Activated naive CD4-positive, alpha-beta T cell treated with anti-CD3 and anti-CD28 coated beads, Interleukin-2, amount 50 U/mL, for 16 hours (primary cell): ENCODE data around the gene OPALIN.
"Not testable (repeated sequence)": the region's sequence is repeated elsewhere in the genome, so short reads cannot be mapped to it uniquely, and the experiment has no call there.

Source experiments
- DNase-seq: peaks from one replicate; pipeline ENCODE4 v3.0.0-alpha.2; 2020

Gene OPALIN

DNA sequence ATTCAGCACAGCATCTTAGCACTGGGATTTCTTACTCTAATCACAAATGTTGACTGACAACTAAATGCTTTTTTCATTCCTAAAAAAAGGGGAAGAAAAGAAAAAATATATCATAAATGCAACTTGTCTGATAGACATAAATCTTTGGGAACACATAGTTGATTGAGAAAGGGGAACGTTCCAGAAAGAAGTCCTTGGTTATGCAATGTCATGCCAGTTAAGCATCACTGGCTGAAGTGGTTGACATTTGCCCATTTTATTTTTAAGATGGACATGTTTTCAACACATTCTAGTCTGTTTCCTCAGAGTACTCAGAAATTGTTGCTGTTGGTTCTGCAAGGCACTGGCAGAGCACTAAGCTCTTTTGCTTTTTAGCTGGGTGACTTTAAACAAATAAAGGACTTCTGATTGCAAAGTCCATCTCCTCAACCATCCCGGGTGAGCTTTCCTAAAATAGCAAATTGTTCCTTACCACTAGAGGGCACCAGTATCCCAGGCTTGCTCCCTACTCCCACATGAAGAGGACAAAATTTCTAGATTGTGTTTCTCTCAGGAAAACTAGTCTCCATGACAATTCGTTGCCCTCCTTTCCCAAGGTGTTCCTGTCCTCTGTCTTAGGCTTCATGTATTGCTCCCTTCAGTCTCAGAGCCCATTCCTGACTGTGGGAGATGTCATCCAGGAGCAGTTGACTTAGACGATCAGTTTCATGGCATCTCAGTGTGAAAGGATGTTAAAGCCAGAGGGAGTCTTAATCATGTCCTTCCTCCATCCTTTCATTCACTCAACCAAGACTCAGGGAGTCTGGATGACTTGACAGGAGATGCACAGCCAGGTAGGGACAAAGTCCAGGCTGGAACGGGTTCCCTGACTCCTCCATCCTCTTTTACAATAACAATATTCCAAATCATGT is 23.9 kb downstream of the OPALIN start:
- DNase-seq = no peak

DNA sequence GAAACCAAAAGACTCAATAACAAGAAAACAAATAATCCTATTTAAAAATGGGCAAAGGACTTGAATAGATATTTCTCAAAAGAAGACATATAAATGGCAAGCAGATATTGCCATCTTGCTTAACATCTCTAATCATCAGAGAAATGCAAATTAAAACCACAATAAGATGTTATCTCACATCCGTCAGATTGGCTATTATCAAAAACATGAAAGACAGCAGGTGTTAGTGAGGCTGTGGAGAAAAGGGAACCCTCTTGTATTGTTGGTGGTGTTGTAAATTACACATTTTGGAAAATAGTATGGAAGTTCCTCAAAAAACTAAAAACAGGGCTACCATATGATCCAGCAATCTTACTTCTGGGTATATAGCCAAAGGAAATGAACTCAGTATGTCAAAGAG is 25.7 kb downstream of the OPALIN start:
- no peak for DNase-seq

DNA sequence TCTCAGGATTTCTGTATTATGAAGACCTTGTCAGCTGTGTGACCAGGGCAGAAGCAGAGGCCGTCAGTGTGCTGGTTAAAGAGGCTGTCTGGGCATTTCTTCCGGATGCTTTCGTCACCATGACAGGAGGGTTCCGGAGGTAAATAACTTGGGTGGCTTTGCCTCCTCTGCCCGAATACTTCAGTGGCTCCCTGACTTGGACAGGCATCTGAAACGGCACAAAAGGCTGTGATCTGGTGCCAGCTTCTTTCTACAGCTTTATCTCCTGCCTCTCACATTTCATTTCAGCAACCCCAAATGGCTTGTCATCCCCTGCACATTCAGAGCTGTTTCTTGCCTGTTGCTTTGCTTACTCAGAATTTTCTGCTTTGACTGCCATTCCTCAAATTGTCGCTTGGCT is 31.3 kb downstream of the OPALIN start:
- no peak for DNase-seq

DNA sequence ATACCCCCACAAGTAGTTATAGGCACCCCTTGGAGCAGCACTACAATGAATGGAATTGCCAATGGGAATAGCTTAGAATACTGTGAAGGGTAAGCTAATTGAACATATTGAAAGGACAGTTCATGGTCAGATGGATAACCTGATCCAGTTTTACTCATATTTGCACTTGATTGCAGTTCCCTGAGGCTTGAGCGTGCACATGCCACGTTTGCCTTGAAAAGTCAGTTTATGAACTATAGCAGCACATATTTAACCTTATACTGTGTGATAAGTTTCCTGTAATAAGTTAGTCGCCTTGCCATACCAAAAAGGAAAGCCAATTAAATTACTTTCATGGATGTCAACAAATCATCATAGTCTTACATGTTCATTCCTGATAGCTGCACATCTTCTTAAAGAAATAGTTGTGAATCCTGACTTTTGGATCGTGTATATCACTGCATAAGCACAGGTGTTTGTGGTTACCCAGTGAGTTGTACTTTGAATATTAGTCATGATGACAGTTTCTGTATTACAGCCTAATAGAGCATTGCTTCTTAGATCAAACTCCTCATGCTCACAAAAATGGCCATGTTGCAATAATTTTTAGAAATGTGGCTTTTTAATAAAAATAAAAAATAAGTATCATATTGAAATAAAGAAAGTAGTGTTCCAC is 33.0 kb downstream of the OPALIN start:
- no peak for DNase-seq

DNA sequence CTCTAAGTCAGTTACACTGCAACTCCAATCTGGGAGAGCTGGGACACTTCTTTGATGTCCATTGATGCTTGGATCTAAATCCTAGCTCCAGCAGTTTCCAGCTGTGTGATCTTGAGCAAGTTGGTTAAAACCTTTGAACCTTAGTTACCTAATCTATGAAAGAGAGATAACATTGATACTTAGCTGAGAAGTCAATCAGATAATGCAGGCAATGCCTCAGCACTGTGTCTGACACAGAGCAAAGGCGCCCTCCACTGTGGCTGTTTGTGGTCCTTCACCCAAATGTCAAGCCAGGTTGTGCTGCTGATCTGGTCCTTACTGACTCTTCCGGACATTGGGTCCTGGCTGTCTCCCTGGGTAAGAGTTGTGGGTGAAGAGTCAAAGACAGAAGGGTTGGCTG is 34.4 kb downstream of the OPALIN start:
- no peak for DNase-seq

DNA sequence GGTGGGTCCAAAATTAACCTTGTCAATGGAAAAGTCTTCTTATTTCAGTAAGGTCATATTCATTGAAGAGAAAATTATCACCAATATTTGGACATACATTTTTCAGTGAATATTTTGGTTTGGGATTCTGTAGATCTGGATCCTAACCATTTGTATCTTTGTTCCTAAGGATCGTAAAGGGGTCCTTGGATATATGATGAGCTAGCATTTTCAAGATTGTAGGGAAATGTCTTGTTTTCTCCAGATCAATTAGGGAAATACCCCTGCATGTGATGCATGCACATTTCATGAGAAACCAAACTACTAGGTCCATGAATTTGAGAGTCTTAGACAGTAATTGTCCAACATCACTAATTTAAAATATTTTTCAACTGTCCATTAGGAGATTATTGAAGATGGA is 36.5 kb downstream of the OPALIN start:
- no peak for DNase-seq

DNA sequence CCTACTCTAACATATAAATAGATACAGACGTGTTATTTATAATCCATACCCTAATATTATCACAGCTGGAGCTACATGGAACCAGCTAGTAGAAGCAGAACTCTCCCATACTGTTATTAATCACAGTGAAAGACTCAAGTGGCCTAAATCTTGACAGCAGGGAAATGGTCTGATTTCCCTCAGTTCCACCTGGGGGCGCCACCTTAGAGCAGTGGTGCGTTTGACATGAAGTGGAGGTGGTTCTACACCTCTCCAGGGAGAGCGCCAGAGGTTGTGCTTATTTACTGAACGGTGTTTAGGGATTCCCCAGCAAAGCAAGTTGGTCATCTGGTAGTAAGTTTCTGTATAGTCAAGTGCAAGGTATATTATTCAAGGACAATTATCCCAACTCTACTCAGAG is 37.0 kb downstream of the OPALIN start:
- no peak for DNase-seq

DNA sequence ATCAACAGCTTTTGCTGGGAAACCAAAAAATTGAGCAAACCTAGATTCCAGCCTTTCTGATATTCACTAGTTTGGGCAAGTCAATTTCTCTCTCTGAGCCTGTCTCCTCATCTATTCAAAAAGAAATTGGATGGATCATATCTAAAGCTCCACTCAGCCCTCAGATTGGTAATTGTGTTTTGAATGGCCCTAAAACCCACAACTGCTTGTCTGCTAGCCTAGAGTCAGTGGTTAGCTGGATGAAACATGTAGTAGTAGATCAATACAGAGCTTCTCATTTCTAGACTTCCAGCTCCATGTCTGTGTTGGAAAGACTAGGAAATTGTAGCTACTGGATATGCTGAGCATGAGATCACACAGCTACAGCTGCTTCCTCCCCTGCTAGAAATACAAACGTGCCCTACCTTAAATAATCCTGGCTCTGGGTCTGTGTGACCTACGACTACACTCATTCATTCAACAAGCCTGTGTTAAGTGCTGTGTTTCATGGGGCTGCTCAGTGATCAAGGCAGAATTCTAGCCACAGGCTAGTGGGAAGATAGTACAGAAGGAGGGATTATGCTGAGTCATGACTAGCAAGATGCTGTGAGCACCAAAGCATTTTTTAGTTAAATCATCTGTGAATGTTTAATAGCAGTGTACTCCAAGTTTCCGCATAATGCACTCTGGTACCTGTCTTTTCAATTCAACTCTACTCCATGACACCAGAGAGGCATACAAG is 38.9 kb downstream of the OPALIN start:
- DNase-seq = no peak

DNA sequence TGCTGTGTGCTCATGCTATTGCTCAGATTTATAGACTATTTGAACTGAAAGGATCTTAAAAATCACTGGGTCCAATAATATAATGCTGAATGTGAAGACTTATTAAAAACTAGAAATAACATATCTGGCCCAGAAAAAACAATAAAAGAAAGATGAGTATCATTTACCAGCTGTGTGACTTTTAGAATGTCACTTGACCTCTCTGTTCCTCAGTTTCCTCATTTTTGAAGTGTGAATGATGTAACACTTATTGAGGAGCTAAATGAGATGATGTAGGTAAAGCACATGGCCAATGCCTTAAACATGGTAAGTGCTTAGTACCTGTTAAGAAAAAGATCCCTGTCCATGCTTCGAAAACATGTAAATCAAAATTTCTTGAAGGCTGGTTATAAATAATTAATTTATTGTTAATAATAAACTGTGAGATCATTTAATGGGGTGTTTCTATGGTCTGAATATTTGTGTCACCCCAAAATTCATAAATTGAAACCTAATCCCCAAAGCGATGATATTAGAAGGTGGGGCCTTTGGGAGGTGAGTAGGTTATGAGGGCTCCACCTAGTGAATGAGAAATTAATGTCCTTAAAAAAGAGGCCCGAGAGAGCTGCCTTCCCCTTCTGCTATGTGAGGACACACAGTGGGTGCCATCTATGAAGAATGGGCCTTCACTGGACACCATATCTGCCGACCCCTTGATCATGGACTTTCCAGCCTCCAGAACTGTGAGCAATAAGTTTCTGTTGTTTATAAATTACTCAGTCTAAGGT is 41.6 kb downstream of the OPALIN start:
- DNase-seq = no peak

DNA sequence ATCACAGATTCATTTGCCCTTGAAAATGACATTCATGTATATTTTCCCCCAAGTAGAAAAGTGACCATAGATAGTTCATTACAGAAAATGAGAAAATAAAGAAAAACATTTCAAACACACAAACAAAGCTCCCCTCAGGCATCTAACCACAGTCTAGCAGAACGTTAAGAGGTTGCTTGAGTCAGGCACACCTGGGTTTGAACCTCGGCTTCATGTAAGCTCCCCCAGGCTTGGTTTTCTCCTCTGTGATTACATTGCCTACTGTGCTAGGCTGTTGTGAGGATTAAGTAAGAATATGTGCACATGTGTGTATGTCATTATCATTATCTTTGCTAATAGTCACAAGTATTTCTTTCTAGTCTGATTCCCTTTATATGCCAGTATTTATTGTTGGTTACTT is 45.5 kb downstream of the OPALIN start:
- no peak for DNase-seq

DNA sequence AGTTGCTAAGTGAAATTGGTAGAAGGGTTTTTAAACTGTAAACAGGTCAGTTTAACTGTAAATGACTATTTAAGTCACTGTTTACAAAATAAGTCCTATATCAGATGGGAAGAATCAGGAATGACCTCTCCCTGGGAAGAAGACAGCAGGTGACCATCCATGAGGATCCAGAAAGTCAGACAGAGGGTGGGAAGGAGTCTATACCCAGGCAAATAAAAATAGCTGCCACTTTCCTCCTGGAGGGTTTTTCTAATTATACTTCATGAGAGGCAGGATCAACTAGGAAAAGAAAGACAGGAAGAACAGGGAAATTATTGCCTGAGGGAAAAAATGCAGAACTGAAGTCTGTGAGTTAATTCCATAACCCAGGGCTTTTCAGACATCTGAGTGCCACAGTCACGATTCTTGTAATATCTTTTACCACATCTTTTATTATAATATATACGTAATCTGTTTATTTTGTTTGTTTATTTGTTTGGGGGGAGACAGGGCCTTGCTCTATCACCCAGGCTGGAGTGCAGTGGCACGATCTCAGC is 47.6 kb downstream of the OPALIN start:
- no peak for DNase-seq

DNA sequence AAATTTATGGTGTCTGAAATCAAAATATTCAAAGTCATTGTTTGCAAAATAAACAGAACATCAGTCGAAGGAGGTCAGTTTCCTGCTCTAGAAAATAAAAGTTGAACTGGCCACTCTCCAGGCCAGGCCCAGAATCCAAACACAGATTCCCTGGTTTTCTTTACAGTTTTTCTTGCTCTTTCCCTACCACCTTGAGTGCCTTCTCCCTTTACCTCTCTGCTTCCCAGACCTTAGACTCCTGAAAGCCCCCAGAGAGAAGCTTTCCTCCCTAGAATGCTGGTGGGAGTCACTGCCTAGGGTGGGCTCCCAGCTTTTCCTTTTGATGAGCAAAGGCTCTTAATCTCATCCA is 48.5 kb downstream of the OPALIN start:
- DNase-seq = no peak

DNA sequence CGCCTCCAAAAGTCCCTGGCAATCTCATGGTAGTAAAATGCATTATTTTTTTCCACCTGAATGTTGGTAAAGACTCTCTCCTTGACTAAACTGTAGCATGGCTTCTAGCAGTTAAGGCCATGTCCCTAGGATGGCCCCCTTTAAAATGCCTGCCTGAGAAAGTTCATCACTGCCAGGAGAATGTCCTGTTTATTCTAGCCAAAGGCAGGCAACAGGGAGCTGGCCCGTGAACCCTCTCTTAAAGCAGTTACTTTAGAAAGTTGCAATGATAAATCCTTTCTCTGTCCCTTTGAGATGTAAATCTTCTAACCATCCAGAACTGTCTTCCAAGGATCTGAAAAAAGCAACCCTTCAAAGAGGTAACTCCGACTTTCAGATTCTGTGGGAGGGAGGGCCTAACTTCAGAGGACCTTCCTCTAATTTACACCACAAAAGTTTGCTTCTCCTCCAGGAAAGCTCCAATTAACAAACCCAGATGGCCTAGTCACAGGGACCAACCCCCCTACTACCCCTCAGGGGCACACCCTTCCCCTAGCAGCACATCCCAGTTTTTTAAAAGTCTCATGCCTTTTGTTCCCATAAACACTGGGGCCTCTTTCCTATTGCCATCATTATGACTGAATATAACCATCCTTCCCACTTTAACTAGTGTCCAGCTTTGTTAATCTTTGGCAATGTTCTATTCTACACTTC is 49.0 kb downstream of the OPALIN start:
- no peak for DNase-seq

DNA sequence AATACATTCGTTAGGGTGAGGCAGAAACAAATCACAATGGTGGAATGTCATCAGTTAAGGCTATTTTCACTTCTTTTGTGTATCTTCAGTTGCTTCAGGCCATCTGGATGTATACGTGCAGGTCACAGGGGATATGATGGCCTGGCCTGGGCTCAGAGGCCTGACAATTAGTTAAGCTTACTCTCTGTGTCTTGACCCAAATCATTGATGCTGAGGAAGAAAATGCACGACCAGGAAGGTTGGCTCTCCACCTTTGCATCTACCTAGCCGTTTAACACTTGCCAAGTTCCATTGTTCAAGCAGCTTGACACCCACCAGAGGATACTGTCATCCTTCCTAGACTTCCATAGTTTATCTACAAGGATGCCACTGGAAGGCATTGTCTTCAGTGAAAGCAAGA is 49.9 kb downstream of the OPALIN start:
- DNase-seq = not testable (repeated sequence)

DNA sequence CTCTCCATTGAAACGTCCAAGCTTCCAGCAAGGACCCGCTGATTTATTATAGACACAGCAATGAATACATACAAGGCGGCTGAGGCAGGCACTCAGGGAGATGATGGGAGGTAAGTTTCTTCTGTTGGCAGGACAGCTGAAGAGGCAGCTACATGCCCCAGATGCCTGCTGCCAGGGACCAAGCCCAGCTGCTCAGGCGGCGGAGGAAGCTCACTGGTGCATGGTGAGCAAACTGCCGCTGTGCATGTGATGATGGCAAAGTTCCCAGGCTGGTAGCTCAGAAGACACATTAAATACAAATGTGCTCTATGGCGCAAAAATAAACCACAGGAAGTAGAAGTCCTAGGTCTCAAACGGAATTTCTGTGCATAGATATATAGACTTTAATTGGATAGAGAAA is 52.3 kb downstream of the OPALIN start:
- DNase-seq = peak; percentile 30

DNA sequence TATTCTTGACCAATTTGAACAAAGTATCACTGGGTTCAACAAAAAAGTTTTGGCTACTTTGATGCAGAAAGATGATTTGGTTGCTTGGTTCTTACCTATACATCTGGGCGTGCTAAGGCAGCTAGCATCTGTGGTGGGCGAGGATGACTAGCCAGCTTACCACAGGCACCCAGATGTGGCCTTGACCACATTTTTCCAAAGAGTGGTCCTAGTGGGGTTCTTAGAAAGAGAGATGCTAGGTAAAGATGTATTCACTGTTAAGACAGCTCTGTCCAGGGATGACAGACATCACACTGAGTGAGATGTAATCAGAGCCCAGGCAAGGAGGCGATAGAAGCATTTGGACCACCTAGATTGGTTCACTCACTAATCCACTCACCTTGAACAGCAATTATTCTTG is 53.8 kb downstream of the OPALIN start:
- no peak for DNase-seq

DNA sequence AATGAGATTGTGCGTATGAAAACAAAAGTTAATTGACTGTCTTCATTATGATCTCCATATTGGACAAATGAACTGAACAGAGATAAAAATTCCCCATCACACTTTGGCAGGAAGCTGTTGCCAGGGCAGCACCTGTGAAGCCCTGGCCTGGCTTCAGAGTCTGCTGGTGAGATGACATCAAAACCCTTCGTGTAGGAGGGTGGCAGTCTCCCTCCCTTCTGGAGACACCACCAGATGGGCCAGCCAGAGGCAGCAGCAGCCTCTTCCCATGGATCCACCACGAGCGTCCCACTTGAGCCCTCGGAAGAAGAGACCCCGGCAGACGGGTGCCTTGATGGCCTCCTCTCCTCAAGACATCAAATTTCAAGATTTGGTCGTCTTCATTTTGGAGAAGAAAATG is 54.6 kb downstream of the OPALIN start, which contains the start of gene DNTT:
Gene DNTT (plus strand): TSS at position 205 of the 400 bp plus-strand sequence. CDS start 64 bp downstream, at position 269.
- DNase-seq = no peak

DNA sequence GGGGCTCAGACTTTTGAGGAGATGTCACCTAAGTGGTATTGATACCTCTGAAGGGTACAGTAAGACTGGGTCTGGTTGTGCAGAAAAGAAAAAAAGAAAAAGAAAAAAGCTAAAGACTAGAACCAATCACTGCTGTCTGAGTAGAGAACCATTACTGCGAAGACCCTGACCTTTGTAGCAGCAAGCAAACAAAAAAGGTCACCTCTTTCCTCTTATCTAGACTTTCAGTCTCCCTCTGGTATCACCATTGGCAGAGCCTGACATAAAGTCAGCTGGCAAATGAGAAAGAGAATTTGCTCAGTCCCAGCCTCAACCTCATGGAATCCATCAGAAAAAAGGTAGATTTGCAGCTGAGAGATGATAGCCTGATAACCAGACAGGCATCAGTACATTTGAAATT is 57.2 kb downstream of the OPALIN start:
- DNase-seq = no peak

DNA sequence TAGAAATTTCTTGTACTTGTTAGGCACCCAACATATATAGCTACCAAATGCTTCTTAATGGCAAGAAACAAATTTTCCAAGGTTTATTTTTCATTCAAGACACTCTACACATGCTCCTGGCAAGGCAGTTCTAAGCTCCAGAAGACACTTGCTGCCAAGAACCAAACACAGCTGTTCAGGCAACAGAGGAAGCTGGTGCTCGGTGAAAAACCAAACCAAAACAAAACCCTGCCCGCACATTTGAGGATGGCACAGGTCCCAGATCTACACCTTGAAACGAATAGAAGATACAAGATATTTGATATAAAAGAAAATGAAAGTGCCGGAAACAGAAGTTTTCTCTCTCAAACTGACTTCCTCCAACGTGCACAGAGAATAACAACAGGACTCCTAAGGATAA is 59.4 kb downstream of the OPALIN start:
- no peak for DNase-seq

DNA sequence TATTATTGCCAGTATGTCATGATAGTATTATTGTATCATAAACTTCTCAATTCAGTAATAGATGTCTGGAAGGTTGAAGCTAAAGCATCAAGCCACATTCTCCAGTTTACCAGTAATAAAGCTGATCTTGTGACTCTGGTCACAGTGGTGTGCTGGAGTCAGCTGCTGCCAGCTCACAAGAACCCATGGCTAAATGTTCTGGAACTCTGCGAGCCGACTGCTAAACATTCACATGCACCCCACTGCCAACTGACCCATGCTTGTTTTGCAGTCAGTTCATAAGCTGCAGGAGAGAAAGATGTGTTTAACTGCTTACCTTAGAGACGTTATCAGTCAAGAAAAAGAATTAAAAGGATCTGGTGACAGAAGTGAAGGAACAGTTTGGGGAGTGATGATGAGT is 60.4 kb downstream of the OPALIN start:
- DNase-seq = no peak

DNA sequence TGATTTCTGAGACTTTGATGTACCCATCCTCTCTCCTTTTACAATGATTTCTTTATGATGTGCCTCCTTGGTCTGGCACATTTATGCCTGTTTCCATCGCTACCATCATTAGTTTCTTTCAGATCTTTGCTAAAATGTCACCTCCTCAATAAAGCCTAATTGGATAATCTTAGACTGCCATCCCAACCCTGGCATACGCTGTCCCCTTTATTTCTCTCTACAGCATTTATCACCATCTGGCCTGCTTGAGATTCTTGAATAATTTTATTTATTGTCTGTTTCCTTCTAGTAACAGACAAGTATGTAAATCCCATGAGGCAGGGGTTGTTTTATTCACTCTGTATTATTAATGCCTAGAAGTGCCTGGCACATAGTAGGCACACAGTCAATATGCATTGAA is 61.3 kb downstream of the OPALIN start:
- DNase-seq = no peak

DNA sequence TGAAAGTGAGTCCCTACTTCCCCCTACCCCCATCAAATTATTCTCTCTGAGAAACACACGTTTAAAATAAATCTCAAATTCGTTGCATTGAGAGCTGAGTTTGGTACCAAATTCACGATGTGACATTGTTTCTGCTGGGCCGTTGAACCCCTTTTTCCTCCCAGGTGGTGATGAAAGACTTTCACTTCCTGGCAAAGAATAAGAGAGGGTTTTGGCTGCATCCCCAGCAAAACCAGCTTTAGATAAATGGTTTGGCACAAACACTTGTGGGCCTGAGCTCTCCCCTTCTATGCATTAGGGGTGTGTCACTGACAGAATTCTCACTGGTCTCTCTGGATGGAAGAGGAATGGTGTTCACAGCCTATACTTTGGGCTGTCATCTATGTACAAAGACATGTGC is 63.3 kb downstream of the OPALIN start:
- no peak for DNase-seq
